Endothelial cell of umbilical vein (primary cell): ENCODE data around the gene ACSBG1. TPM values are rescaled to one million over a fixed set of nuclear protein-coding genes. Genes with fewer than 3 reads are reported as not detected.

Experiments
- BruUV-seq: library from RNA; stranded (reverse); fragments of 400-500 nt; replicated peaks from 2 replicates; lab custom pipeline; 2021; lab: Mats Ljungman, UMichigan
- CTCF ChIA-PET: fragments of 300-600, 350-600 bp; sonication (Branson Sonifier 250); formaldehyde crosslinking; loops from one replicate; lab custom pipeline; 2021; ENCODE audit warnings: antibody characterized with exemption, inconsistent platforms; lab: Charles Lee
- POLR2A ChIA-PET: fragments of 300-600, 350-600 bp; sonication (Branson Sonifier 250); formaldehyde crosslinking; loops from one replicate; lab custom pipeline; 2021; ENCODE audit warnings: antibody characterized with exemption, inconsistent platforms; lab: Charles Lee
- DNase-seq: peaks from one replicate; pipeline ENCODE4 v3.0.0-alpha.2; 2011; ENCODE audit warnings: low read depth, low spot score
- FAIRE-seq: peaks from 2 replicates; lab custom pipeline; 2011; peaks lifted over from hg19 to GRCh38; lab: Jason Lieb, UNC
- H2AFZ ChIP-seq: 2 replicates; pipeline ENCODE4 v1.6.0; 2012; ENCODE audit warnings: low read depth, low read length, control low read depth, inconsistent platforms
- H3K27ac ChIP-seq: 2 replicates; pipeline ENCODE4 v1.5.1; 2011; ENCODE audit warnings: low read depth, mild to moderate bottlenecking, control low read depth, low read length, moderate library complexity; ENCODE audit not compliant: insufficient read depth
- H3K27me3 ChIP-seq, 2 experiments: 2 replicates each; pipeline versions ENCODE4 v1.6.0 to v1.6.1; 2011; ENCODE audit warnings: low read length in 2 of 2, mixed read lengths in 1 of 2; ENCODE audit not compliant: control insufficient read depth in 2 of 2, insufficient read depth in 2 of 2
- H3K36me3 ChIP-seq, 2 experiments: 2 replicates in 1 of 2; 3 replicates in 1 of 2; pipeline ENCODE4 v1.5.1; 2011; ENCODE audit warnings: low read length in 2 of 2, mild to moderate bottlenecking in 1 of 2, moderate library complexity in 1 of 2; ENCODE audit not compliant: control insufficient read depth in 2 of 2, insufficient read depth in 2 of 2; ENCODE audit errors: extremely low read depth in 1 of 2
- H3K4me1 ChIP-seq: 3 replicates; pipeline ENCODE4 v1.5.1; 2011; ENCODE audit warnings: mild to moderate bottlenecking, low read length; ENCODE audit not compliant: control insufficient read depth, insufficient read depth; ENCODE audit errors: extremely low read depth
- H3K4me2 ChIP-seq: 2 replicates; pipeline ENCODE4 v1.6.1; 2011; ENCODE audit warnings: low read length, control low read depth, mixed read lengths; ENCODE audit not compliant: insufficient read depth
- H3K4me3 ChIP-seq, 3 experiments: fragments of 200-600 bp in 1 of 3; sonication (generic), shearing (Covaris generic) in 1 of 3; replicated peaks in 1 of 3; 2 replicates each; pipeline ENCODE4 v1.5.1; 2011 to 2016; ENCODE audit warnings: control low read depth in 3 of 3, low read length in 3 of 3, mild to moderate bottlenecking in 2 of 3, inconsistent platforms in 1 of 3, low read depth in 1 of 3, moderate library complexity in 1 of 3; ENCODE audit not compliant: insufficient read depth in 1 of 3
- H3K79me2 ChIP-seq: 2 replicates; pipeline ENCODE4 v1.6.0; 2012; ENCODE audit warnings: low read length, inconsistent platforms; ENCODE audit not compliant: control insufficient read depth, insufficient read depth
- H3K9ac ChIP-seq: replicated peaks from 2 replicates; pipeline ENCODE3; 2011; ENCODE audit warnings: low read length, control low read depth; ENCODE audit not compliant: insufficient read depth; ENCODE audit errors: extremely low read depth
- H3K9me1 ChIP-seq: replicated peaks from 3 replicates; pipeline ENCODE4 v1.6.0; 2011; ENCODE audit warnings: mild to moderate bottlenecking, low read length; ENCODE audit not compliant: control insufficient read depth, insufficient read depth; ENCODE audit errors: extremely low read depth
- H3K9me3 ChIP-seq: replicated peaks from 2 replicates; pipeline ENCODE4 v1.5.1; 2012; ENCODE audit warnings: low read length, inconsistent platforms; ENCODE audit not compliant: control insufficient read depth, insufficient read depth
- H4K20me1 ChIP-seq: replicated peaks from 2 replicates; pipeline ENCODE3; 2011; ENCODE audit warnings: mild to moderate bottlenecking, low read length; ENCODE audit not compliant: control insufficient read depth, insufficient read depth; ENCODE audit errors: extremely low read depth
- CTCF ChIP-seq, 2 donors: IDR thresholded peaks; 1 replicate in 1 of 2; 2 replicates in 1 of 2; pipeline ENCODE4 v1.5.1; 2011; ENCODE audit warnings: low read length in 2 of 2, mild to moderate bottlenecking in 2 of 2, moderate library complexity in 2 of 2, control low read depth in 1 of 2, inconsistent platforms in 1 of 2, low read depth in 1 of 2; ENCODE audit not compliant: insufficient read depth in 1 of 2; ENCODE audit errors: extremely low read depth in 1 of 2
- EZH2 ChIP-seq: IDR thresholded peaks from 2 replicates; pipeline ENCODE4 v1.6.1; 2012; ENCODE audit warnings: borderline replicate concordance, low read depth, mild to moderate bottlenecking, moderate library complexity, low read length, inconsistent platforms; ENCODE audit not compliant: severe bottlenecking
- FOS ChIP-seq: IDR thresholded peaks from 2 replicates; pipeline ENCODE4 v1.6.1; 2011; ENCODE audit warnings: mild to moderate bottlenecking, low read length, moderate library complexity, borderline replicate concordance; ENCODE audit not compliant: insufficient read depth
- GATA2 ChIP-seq: IDR thresholded peaks from 2 replicates; pipeline ENCODE4 v1.7.0; 2011; ENCODE audit warnings: low read depth, mild to moderate bottlenecking, moderate library complexity, mixed read lengths, low read length; ENCODE audit not compliant: insufficient read length, insufficient read depth
- JUN ChIP-seq: IDR thresholded peaks from 2 replicates; pipeline ENCODE4 v1.6.1; 2011; ENCODE audit warnings: borderline replicate concordance, low read depth; ENCODE audit not compliant: insufficient read length, insufficient read depth
- MAX ChIP-seq: IDR thresholded peaks from 2 replicates; pipeline ENCODE4 v1.6.1; 2011; ENCODE audit not compliant: insufficient read depth, insufficient read length
- MYC ChIP-seq: IDR thresholded peaks from one replicate; pipeline ENCODE4 v1.6.1; 2011; ENCODE audit warnings: mild to moderate bottlenecking, low read depth, low read length
- POLR2A ChIP-seq: IDR thresholded peaks from 2 replicates; pipeline ENCODE4 v1.6.1; 2012; ENCODE audit warnings: low read depth, mild to moderate bottlenecking, control low read depth, low read length
- POLR2AphosphoS5 ChIP-seq: IDR thresholded peaks from 2 replicates; pipeline ENCODE4 v1.6.1; 2012; ENCODE audit warnings: low read depth, mild to moderate bottlenecking, control low read depth, low read length, moderate library complexity; ENCODE audit not compliant: insufficient read depth
- dilution Hi-C: fragments of 300-500 bp; cut with MboI; formaldehyde crosslinking; loops from one replicate; pipeline ENCODE4 v1.15.0; 2019; ENCODE audit warnings: low sequenced_read_pairs; ENCODE audit not compliant: extremely low pct_ligation_motif_present
- intact Hi-C: fragments of 100-400 bp; cut with micrococcal nuclease; formaldehyde crosslinking; loops from one replicate; pipeline ENCODE4 v1.10.0; 2022
- polyA plus RNA-seq, 4 experiments: library from polyadenylated mRNA; depleted of rRNA in 3 of 4; stranded (reverse) in 3 of 4; unstranded in 1 of 4; fragments of >200 nt; gene quantifications; 2 replicates each; pipeline versions ENCODE4 v1.2.1 to v1.2.3, GENCODE V29; 2011 to 2012; ENCODE audit warnings: missing spikeins in 1 of 4
- total RNA-seq: library from RNA; stranded (reverse); gene quantifications from 2 replicates; pipeline ENCODE4 v1.2.3, GENCODE V29; 2021

Gene ACSBG1
- total and polyA plus RNA-seq, 2 donors (not counting 3 experiments of a cell fraction or from before 2014, with no cell fraction given): not detected

DNA sequence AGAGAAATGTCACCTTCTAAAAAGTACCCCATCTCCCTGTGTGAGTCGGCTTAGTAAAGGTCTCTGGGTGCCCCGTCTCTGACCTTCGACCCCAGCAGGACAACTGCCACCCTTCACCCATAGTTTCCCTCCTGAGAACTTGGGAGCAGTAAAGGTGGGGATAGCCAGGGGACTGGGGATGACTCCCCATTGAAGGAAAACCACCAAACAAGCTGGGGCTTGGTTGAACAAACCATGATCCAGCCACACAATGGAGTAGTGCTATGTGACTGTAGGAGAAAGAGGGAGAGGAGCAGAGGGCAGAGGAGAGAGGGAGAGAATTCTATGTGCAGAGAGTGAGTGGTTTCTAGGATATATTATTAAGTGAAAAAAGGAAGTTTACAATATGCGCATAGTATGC lies 51.5 kb downstream of the ACSBG1 start:
- Histone ChIP-seq H3K27me3 (peaks cover 0 to 2% of the 10 kb centered on the region in 2 experiments), H3K79me2 (no peaks in the 10 kb centered on the region), H3K27ac (no peak overlapping the region), H2AFZ (no peak overlapping the region), H3K9me3 (no peaks in the 10 kb centered on the region), H3K9me1 (no peaks in the 10 kb centered on the region), H3K4me1 (no peaks in the 10 kb centered on the region), H3K36me3 (no peaks in the 10 kb centered on the region), H3K4me3 (no peak overlapping the region), H3K4me2 (no peak overlapping the region), H4K20me1 (no peaks in the 10 kb centered on the region), H3K9ac (no peak overlapping the region)
- TF ChIP-seq GATA2 (no peak), MAX (no peak), EZH2 (no peak), FOS (no peak), POLR2AphosphoS5 (no peak), POLR2A (no peak), CTCF (IDR thresholded peaks at IDR 0.05; ENCODE audit: extremely low read depth in 1 of 2, insufficient read depth in 1 of 2, low read depth in 1 of 2, low read length in 2 of 2) (no peak), JUN (no peak), MYC (no peak)
- dilution Hi-C loops: no loop called here
- intact Hi-C loops: no loop called here
- FAIRE-seq (no peak), DNase-seq (no peak)
- BruUV-seq: no TSS peak
- ChIA-PET POLR2A (no interaction called here), CTCF (interaction anchor here (2.3 kb wide), 1 partner anchor 13 kb away, joined by 12 read pairs; no protein-coding TSS in a partner anchor)
